DOHH2 (cell line): ENCODE measurements around the gene PHF23.

Source experiments
- H3F3A ChIP-seq: fragments of 200-600 bp; sonication (generic), shearing (Covaris generic); 2 replicates; pipeline ENCODE4 v1.6.0; 2016; ENCODE audit warnings: antibody characterized with exemption, mild to moderate bottlenecking; ENCODE audit not compliant: control insufficient read depth, insufficient read depth
- H3K27ac ChIP-seq: fragments of 200-600 bp; sonication (generic); 2 replicates; pipeline ENCODE4 v1.5.1; 2014; ENCODE audit warnings: low read depth, mild to moderate bottlenecking, low read length, moderate library complexity
- H3K27me3 ChIP-seq: fragments of 200-600 bp; sonication (generic); 2 replicates; pipeline ENCODE4 v1.6.1; 2014; ENCODE audit warnings: mild to moderate bottlenecking, low read length, mixed read lengths; ENCODE audit not compliant: control insufficient read depth
- H3K36me3 ChIP-seq: fragments of 200-600 bp; sonication (generic); 2 replicates; pipeline ENCODE4 v1.6.1; 2014; ENCODE audit warnings: mild to moderate bottlenecking, low read length, moderate library complexity, mixed read lengths; ENCODE audit not compliant: control insufficient read depth
- H3K4me1 ChIP-seq: fragments of 200-600 bp; sonication (generic); 2 replicates; pipeline ENCODE4 v1.6.1; 2014; ENCODE audit warnings: mild to moderate bottlenecking, low read length, mixed read lengths; ENCODE audit not compliant: control insufficient read depth
- H3K4me2 ChIP-seq: fragments of 200-600 bp; sonication (generic); 2 replicates; pipeline ENCODE4 v1.6.0; 2014; ENCODE audit warnings: mild to moderate bottlenecking, low read length, moderate library complexity
- H3K4me3 ChIP-seq: fragments of 200-600 bp; sonication (generic); 2 replicates; pipeline ENCODE4 v1.5.1; 2014; ENCODE audit warnings: mild to moderate bottlenecking, low read length, mixed read lengths
- H3K79me2 ChIP-seq: fragments of 200-600 bp; sonication (generic); 2 replicates; pipeline ENCODE4 v1.6.1; 2014; ENCODE audit warnings: mild to moderate bottlenecking, low read length, mixed read lengths; ENCODE audit not compliant: control insufficient read depth
- H3K9me2 ChIP-seq: fragments of 200-600 bp; sonication (generic); replicated peaks from 2 replicates; pipeline ENCODE4 v1.6.1; 2014; ENCODE audit warnings: mild to moderate bottlenecking, low read length, mixed read lengths; ENCODE audit not compliant: control insufficient read depth
- H3K9me3 ChIP-seq: fragments of 200-600 bp; sonication (generic); 2 replicates; pipeline ENCODE4 v1.6.1; 2014; ENCODE audit warnings: antibody characterized with exemption, low read length, mixed read lengths; ENCODE audit not compliant: control insufficient read depth, insufficient read depth
- H4K20me1 ChIP-seq: fragments of 200-600 bp; sonication (generic); 2 replicates; pipeline ENCODE4 v1.6.0; 2014; ENCODE audit warnings: low read depth, mild to moderate bottlenecking, antibody characterized with exemption, low read length, moderate library complexity; ENCODE audit not compliant: control insufficient read depth, insufficient read depth
- CTCF ChIP-seq: fragments of 200-600 bp; sonication (generic); IDR thresholded peaks from one replicate; pipeline ENCODE4 v1.5.1; 2014; ENCODE audit warnings: antibody characterized with exemption, mild to moderate bottlenecking, low read depth, low read length; ENCODE audit not compliant: poor library complexity, severe bottlenecking
- EZH2phosphoT487 ChIP-seq: fragments of 200-600 bp; sonication (generic); IDR thresholded peaks from 2 replicates; pipeline ENCODE4 v1.6.1; 2017; ENCODE audit warnings: borderline replicate concordance, mild to moderate bottlenecking, antibody characterized with exemption, low read length, moderate library complexity, mixed read lengths

PHF23 gene

GRCh38 chr17:7186241-7186640, 53.0 kb downstream of the PHF23 start:
- H3K4me2 ChIP-seq: no peak overlapping the region
- H3K4me3 ChIP-seq: no peak overlapping the region

More at GRCh38 chr17:7186241-7186640, 53.0 kb downstream of the PHF23 start:
- no peaks in the 10 kb centered on the region for H3K27me3 ChIP-seq
- no peak for TF ChIP-seq EZH2phosphoT487
- peak; percentile 52 for TF ChIP-seq CTCF
- peaks cover 4% of the 10 kb centered on the region for H3K36me3 ChIP-seq
- H3K27ac ChIP-seq: no peak overlapping the region
- H3K79me2 ChIP-seq: no peaks in the 10 kb centered on the region
- no peaks in the 10 kb centered on the region for H4K20me1 ChIP-seq
- H3K4me1 ChIP-seq: no peaks in the 10 kb centered on the region
- H3F3A ChIP-seq: no peaks in the 10 kb centered on the region
- no peaks in the 10 kb centered on the region for H3K9me3 ChIP-seq
- H3K9me2 ChIP-seq: no peaks in the 10 kb centered on the region
